ENCODE results near the gene OXER1.

Gene OXER1

GRCh38 chr2:42768706-42769256 lies 4.8 kb upstream of the OXER1 start:
- no peak for DNase-seq

GRCh38 chr2:42767899-42768705 lies 4.2 kb upstream of the OXER1 start:
- no peak for DNase-seq

- DNase-seq, result no peak
Measured at GRCh38 chr2:42767080-42767898, 3.4 kb upstream of the OXER1 start.

- DNase-seq, result no peak
Measured at GRCh38 chr2:42765686-42766085, 1.8 kb upstream of the OXER1 start.

GRCh38 chr2:42764901-42765300 lies 966 bp upstream of the OXER1 start:
- DNase-seq, result no peak

GRCh38 chr2:42762823-42763804 lies 821 bp downstream of the OXER1 start:
- no peak for DNase-seq

GRCh38 chr2:42762155-42762554 lies 1.8 kb downstream of the OXER1 start:
- DNase-seq, result no peak

GRCh38 chr2:42761554-42761953 lies 2.4 kb downstream of the OXER1 start:
- DNase-seq, result no peak

- no peak for DNase-seq
Measured at GRCh38 chr2:42758751-42759150, 5.2 kb downstream of the OXER1 start.

GRCh38 chr2:42757981-42758740 lies 5.8 kb downstream of the OXER1 start:
- DNase-seq, result no peak

GRCh38 chr2:42756966-42757513 lies 6.9 kb downstream of the OXER1 start:
- DNase-seq, result no peak

GRCh38 chr2:42756150-42756775 lies 7.7 kb downstream of the OXER1 start:
- DNase-seq, result no peak

- no peak for DNase-seq
Measured at GRCh38 chr2:42755191-42755880, 8.6 kb downstream of the OXER1 start.

- no peak for DNase-seq
Measured at GRCh38 chr2:42754776-42755140, 9.2 kb downstream of the OXER1 start.

- DNase-seq, result no peak
Measured at GRCh38 chr2:42754021-42754775, 9.7 kb downstream of the OXER1 start.

- DNase-seq, result no peak
Measured at GRCh38 chr2:42752816-42753813, 10.8 kb downstream of the OXER1 start.

GRCh38 chr2:42752314-42752713 lies 11.6 kb downstream of the OXER1 start:
- DNase-seq, result no peak

- no peak for DNase-seq
Measured at GRCh38 chr2:42748840-42749239, 15.1 kb downstream of the OXER1 start.

All from NCI-H1436 treated with DMSO at 0.1 percent for 48 hours (cell line).